OCI-LY7 (cell line): ENCODE measurements around the gene ZGRF1.

Source experiments
- EZH2phosphoT487 ChIP-seq: fragments of 200-600 bp; sonication (generic); IDR thresholded peaks from 2 replicates; pipeline ENCODE4 v1.6.1; 2018; ENCODE audit warnings: low read depth, borderline replicate concordance, mild to moderate bottlenecking, mixed run types, antibody characterized with exemption, low read length, moderate library complexity, mixed read lengths
- TF ChIP-seq, protein P1 (sequence below): fragments of 200-600 bp; sonication (generic); conservative IDR thresholded peaks from 2 replicates; pipeline ENCODE4 v1.5.1; 2014; ENCODE audit warnings: mild to moderate bottlenecking, antibody characterized with exemption, low read length, moderate library complexity, mixed read lengths

DNA sequence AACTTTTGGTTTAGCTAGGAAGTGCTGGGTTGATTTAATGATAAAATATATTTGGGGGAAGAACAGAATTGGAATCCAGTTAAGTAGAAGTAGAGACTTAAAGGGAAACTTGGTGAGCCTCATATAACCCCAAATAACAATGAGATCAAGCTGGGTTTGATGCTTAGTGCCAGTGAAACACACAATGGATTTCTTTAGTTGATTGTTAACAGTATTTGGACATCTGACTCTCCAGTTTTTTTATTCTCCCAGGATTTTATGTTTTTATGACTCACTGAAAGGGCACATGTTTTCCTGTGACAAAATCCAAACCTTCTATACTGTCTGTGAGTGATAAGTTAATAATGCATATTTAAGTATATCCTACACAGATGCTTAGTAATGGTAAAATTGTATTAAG lies 118.0 kb downstream of the ZGRF1 start:
- TF ChIP-seq, protein P1, sequence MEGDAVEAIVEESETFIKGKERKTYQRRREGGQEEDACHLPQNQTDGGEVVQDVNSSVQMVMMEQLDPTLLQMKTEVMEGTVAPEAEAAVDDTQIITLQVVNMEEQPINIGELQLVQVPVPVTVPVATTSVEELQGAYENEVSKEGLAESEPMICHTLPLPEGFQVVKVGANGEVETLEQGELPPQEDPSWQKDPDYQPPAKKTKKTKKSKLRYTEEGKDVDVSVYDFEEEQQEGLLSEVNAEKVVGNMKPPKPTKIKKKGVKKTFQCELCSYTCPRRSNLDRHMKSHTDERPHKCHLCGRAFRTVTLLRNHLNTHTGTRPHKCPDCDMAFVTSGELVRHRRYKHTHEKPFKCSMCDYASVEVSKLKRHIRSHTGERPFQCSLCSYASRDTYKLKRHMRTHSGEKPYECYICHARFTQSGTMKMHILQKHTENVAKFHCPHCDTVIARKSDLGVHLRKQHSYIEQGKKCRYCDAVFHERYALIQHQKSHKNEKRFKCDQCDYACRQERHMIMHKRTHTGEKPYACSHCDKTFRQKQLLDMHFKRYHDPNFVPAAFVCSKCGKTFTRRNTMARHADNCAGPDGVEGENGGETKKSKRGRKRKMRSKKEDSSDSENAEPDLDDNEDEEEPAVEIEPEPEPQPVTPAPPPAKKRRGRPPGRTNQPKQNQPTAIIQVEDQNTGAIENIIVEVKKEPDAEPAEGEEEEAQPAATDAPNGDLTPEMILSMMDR: no peak
- TF ChIP-seq EZH2phosphoT487: 0 out of 2 replicates have a peak, but pooled peaks have one; percentile 74
